Effector memory CD8-positive, alpha-beta T cell (primary cell): ENCODE results near the gene ZNF407.

Experiments
- ATAC-seq: fragments of 150-1000 bp; cut with Tn5 transposase; replicated peaks from 2 replicates; pipeline ENCODE4 v1.10.0; 2021; ENCODE audit warnings: mild to moderate bottlenecking, moderate library complexity
- DNase-seq, 3 experiments: peaks; one replicate each; pipeline ENCODE4 v3.0.0; 2021
- H3K27ac Mint-ChIP-seq, 2 donors: one replicate each; pipeline ENCODE4 v1.8.0; 2022; ENCODE audit warnings: mild to moderate bottlenecking in 2 of 2, mixed read lengths in 2 of 2, moderate library complexity in 2 of 2
- H3K27me3 Mint-ChIP-seq, 2 donors: one replicate each; pipeline ENCODE4 v1.8.0; 2022; ENCODE audit warnings: mixed read lengths in 2 of 2
- H3K36me3 Mint-ChIP-seq: one replicate; pipeline ENCODE4 v1.8.0; 2022; ENCODE audit warnings: mild to moderate bottlenecking, moderate library complexity, mixed read lengths; ENCODE audit not compliant: insufficient read depth
- H3K4me1 Mint-ChIP-seq, 2 donors: one replicate each; pipeline ENCODE4 v1.8.0; 2022; ENCODE audit warnings: low read depth in 2 of 2, mixed read lengths in 2 of 2
- H3K4me3 Mint-ChIP-seq, 2 donors: one replicate each; pipeline ENCODE4 v1.8.0; 2022; ENCODE audit warnings: mild to moderate bottlenecking in 2 of 2, mixed read lengths in 2 of 2, moderate library complexity in 2 of 2
- H3K9me3 Mint-ChIP-seq, 2 donors: one replicate each; pipeline ENCODE4 v1.8.0; 2022; ENCODE audit warnings: mixed read lengths in 2 of 2

ZNF407 gene

GRCh38 chr18:74597034-74597661 lies 522 bp upstream of the ZNF407 start:
- DNase-seq (peak; percentile 58 to 71 (median 59)), ATAC-seq (peak; percentile 39)
- peaks cover 31% of the 10 kb centered on the region for H3K36me3 Mint-ChIP-seq
- peak overlapping the region; percentile 96 to 99 for H3K4me3 Mint-ChIP-seq
- H3K27me3 Mint-ChIP-seq: no peaks in the 10 kb centered on the region
- H3K27ac Mint-ChIP-seq: peak overlapping the region; percentile 98 to 99
- H3K4me1 Mint-ChIP-seq: peaks cover 33 to 58% of the 10 kb centered on the region in 2 donors
- no peaks in the 10 kb centered on the region for H3K9me3 Mint-ChIP-seq

- ATAC-seq (peak; percentile 70), DNase-seq (peak; percentile 61 to 64 (median 62))
- peaks cover 37 to 57% of the 10 kb centered on the region in 2 donors for H3K4me1 Mint-ChIP-seq
- H3K4me3 Mint-ChIP-seq: peak overlapping the region; percentile 96 to 99
- peak overlapping the region; percentile 98 to 99 for H3K27ac Mint-ChIP-seq
- H3K36me3 Mint-ChIP-seq: peaks cover 30% of the 10 kb centered on the region
- no peaks in the 10 kb centered on the region for H3K9me3 Mint-ChIP-seq
- H3K27me3 Mint-ChIP-seq: no peaks in the 10 kb centered on the region
These were observed 806 bp downstream of the ZNF407 start for GRCh38 chr18:74598350-74599001.

GRCh38 chr18:74604361-74604760 lies 6.7 kb downstream of the ZNF407 start:
- Mint-ChIP-seq H3K9me3 (no peaks in the 10 kb centered on the region), H3K36me3 (no peaks in the 10 kb centered on the region), H3K27me3 (no peaks in the 10 kb centered on the region), H3K27ac (peak overlapping the region in 1 of 2 donors; percentile 17), H3K4me3 (no peak overlapping the region), H3K4me1 (peaks cover 29 to 39% of the 10 kb centered on the region in 2 donors)
- no peak for ATAC-seq
- DNase-seq: no peak

GRCh38 chr18:74604774-74605173 lies 7.1 kb downstream of the ZNF407 start:
- DNase-seq (no peak), ATAC-seq (no peak)
- no peaks in the 10 kb centered on the region for H3K27me3 Mint-ChIP-seq
- no peaks in the 10 kb centered on the region for H3K36me3 Mint-ChIP-seq
- no peak overlapping the region for H3K4me3 Mint-ChIP-seq
- no peak overlapping the region for H3K27ac Mint-ChIP-seq
- no peaks in the 10 kb centered on the region for H3K9me3 Mint-ChIP-seq
- peaks cover 27 to 35% of the 10 kb centered on the region in 2 donors for H3K4me1 Mint-ChIP-seq

- no peaks in the 10 kb centered on the region for H3K36me3 Mint-ChIP-seq
These were observed 11.0 kb downstream of the ZNF407 start for GRCh38 chr18:74608681-74609080.

GRCh38 chr18:74609535-74609934 lies 11.9 kb downstream of the ZNF407 start:
- no peak overlapping the region for H3K27ac Mint-ChIP-seq
- H3K27me3 Mint-ChIP-seq: no peaks in the 10 kb centered on the region
- DNase-seq: no peak
- peaks cover 17 to 33% of the 10 kb centered on the region in 2 donors for H3K4me1 Mint-ChIP-seq
- no peaks in the 10 kb centered on the region for H3K36me3 Mint-ChIP-seq
- H3K4me3 Mint-ChIP-seq: no peak overlapping the region
- no peak for ATAC-seq
- no peaks in the 10 kb centered on the region for H3K9me3 Mint-ChIP-seq

More at GRCh38 chr18:74608681-74609080, 11.0 kb downstream of the ZNF407 start:
- H3K4me3 Mint-ChIP-seq: no peak overlapping the region
- ATAC-seq: no peak
- no peaks in the 10 kb centered on the region for H3K27me3 Mint-ChIP-seq
- no peak for DNase-seq
- no peak overlapping the region for H3K27ac Mint-ChIP-seq
- no peaks in the 10 kb centered on the region for H3K9me3 Mint-ChIP-seq
- peaks cover 20 to 39% of the 10 kb centered on the region in 2 donors for H3K4me1 Mint-ChIP-seq

- Mint-ChIP-seq H3K27ac (no peak overlapping the region), H3K36me3 (no peaks in the 10 kb centered on the region), H3K27me3 (no peaks in the 10 kb centered on the region), H3K4me3 (no peak overlapping the region), H3K4me1 (peaks cover 17 to 33% of the 10 kb centered on the region in 2 donors), H3K9me3 (no peaks in the 10 kb centered on the region)
- ATAC-seq (no peak), DNase-seq (no peak)
These were observed 12.5 kb downstream of the ZNF407 start for GRCh38 chr18:74610051-74610615.

- Mint-ChIP-seq H3K4me3 (no peak overlapping the region), H3K27ac (no peak overlapping the region), H3K9me3 (no peaks in the 10 kb centered on the region), H3K27me3 (no peaks in the 10 kb centered on the region), H3K4me1 (peaks cover 17 to 33% of the 10 kb centered on the region in 2 donors), H3K36me3 (no peaks in the 10 kb centered on the region)
- ATAC-seq (no peak), DNase-seq (no peak)
These were observed 13.2 kb downstream of the ZNF407 start for GRCh38 chr18:74610860-74611259.

GRCh38 chr18:74611765-74612164 lies 14.1 kb downstream of the ZNF407 start:
- no peaks in the 10 kb centered on the region for H3K27me3 Mint-ChIP-seq
- ATAC-seq (no peak), DNase-seq (no peak)
- H3K9me3 Mint-ChIP-seq: no peaks in the 10 kb centered on the region
- H3K27ac Mint-ChIP-seq: no peak overlapping the region
- H3K4me1 Mint-ChIP-seq: peaks cover 17 to 33% of the 10 kb centered on the region in 2 donors
- H3K36me3 Mint-ChIP-seq: no peaks in the 10 kb centered on the region
- H3K4me3 Mint-ChIP-seq: no peak overlapping the region

GRCh38 chr18:74613381-74613780 lies 15.7 kb downstream of the ZNF407 start:
- ATAC-seq (no peak), DNase-seq (no peak)
- no peaks in the 10 kb centered on the region for H3K27me3 Mint-ChIP-seq
- no peak overlapping the region for H3K27ac Mint-ChIP-seq
- no peaks in the 10 kb centered on the region for H3K9me3 Mint-ChIP-seq
- H3K4me1 Mint-ChIP-seq: peaks cover 17 to 29% of the 10 kb centered on the region in 2 donors
- no peak overlapping the region for H3K4me3 Mint-ChIP-seq
- H3K36me3 Mint-ChIP-seq: no peaks in the 10 kb centered on the region

GRCh38 chr18:74616494-74616893 lies 18.8 kb downstream of the ZNF407 start:
- peaks cover 3 to 8% of the 10 kb centered on the region in 2 donors for H3K4me1 Mint-ChIP-seq
- no peak overlapping the region for H3K27ac Mint-ChIP-seq
- ATAC-seq (no peak), DNase-seq (no peak)
- H3K36me3 Mint-ChIP-seq: no peaks in the 10 kb centered on the region
- H3K4me3 Mint-ChIP-seq: no peak overlapping the region
- H3K9me3 Mint-ChIP-seq: no peaks in the 10 kb centered on the region
- H3K27me3 Mint-ChIP-seq: no peaks in the 10 kb centered on the region

- H3K36me3 Mint-ChIP-seq: no peaks in the 10 kb centered on the region
- no peak overlapping the region for H3K27ac Mint-ChIP-seq
- no peaks in the 10 kb centered on the region for H3K27me3 Mint-ChIP-seq
- H3K4me1 Mint-ChIP-seq: peaks cover 0 to 4% of the 10 kb centered on the region in 2 donors
- ATAC-seq (no peak), DNase-seq (no peak)
- H3K9me3 Mint-ChIP-seq: no peaks in the 10 kb centered on the region
- H3K4me3 Mint-ChIP-seq: no peak overlapping the region
These were observed 19.8 kb downstream of the ZNF407 start for GRCh38 chr18:74617486-74617885.

GRCh38 chr18:74622072-74622471 lies 24.4 kb downstream of the ZNF407 start:
- no peak overlapping the region for H3K27ac Mint-ChIP-seq
- no peaks in the 10 kb centered on the region for H3K27me3 Mint-ChIP-seq
- DNase-seq (no peak), ATAC-seq (no peak)
- no peaks in the 10 kb centered on the region for H3K36me3 Mint-ChIP-seq
- H3K4me3 Mint-ChIP-seq: no peak overlapping the region
- peaks cover 2 to 7% of the 10 kb centered on the region in 2 donors for H3K4me1 Mint-ChIP-seq
- H3K9me3 Mint-ChIP-seq: no peaks in the 10 kb centered on the region
